Measurements from ENCODE around the gene C12orf56.

Gene C12orf56

GRCh38 chr12:64229796-64230195 is 160.8 kb downstream of the C12orf56 start:
- Histone ChIP-seq H2BK120ac (ENCODE audit: low read depth, low read length) (no peak overlapping the region), H4K8ac (ENCODE audit: low read depth, low read length) (no peak overlapping the region), H2BK12ac (ENCODE audit: low read length) (no peak overlapping the region), H2AK5ac (ENCODE audit: low read depth, low read length) (no peak overlapping the region), H2BK15ac (ENCODE audit: low read length) (no peak overlapping the region), H2BK5ac (ENCODE audit: low read length) (no peak overlapping the region), H3K18ac (ENCODE audit: low read length) (no peak overlapping the region), H3K9me3 (replicated peaks in 1 of 2; ENCODE audit: control insufficient read depth in 2 of 2, insufficient read depth in 1 of 2, low read depth in 1 of 2, low read length in 2 of 2) (no peaks in the 10 kb centered on the region), H3K36me3 (replicated peaks in 1 of 2; ENCODE audit: control insufficient read depth in 2 of 2, insufficient read depth in 2 of 2, low read length in 2 of 2) (no peaks in the 10 kb centered on the region), H3K4me2 (ENCODE audit: insufficient read depth, low read length, poor library complexity, severe bottlenecking) (no peak overlapping the region), H3K27me3 (ENCODE audit: control insufficient read depth in 3 of 3, insufficient read depth in 3 of 3, low read depth in 1 of 3, low read length in 3 of 3) (no peaks in the 10 kb centered on the region), H3K79me1 (ENCODE audit: low read depth, low read length) (no peaks in the 10 kb centered on the region), H3K9ac (ENCODE audit: low read depth, low read length, poor library complexity) (no peak overlapping the region), H3K27ac (replicated peaks; ENCODE audit: low read length) (no peak overlapping the region), H3K4me1 (ENCODE audit: control insufficient read depth in 2 of 2, insufficient read depth in 1 of 2, low read depth in 1 of 2, low read length in 2 of 2) (no peaks in the 10 kb centered on the region), H2AFZ (ENCODE audit: low read length) (no peak overlapping the region), H3K23ac (ENCODE audit: low read depth, low read length, poor library complexity) (no peak overlapping the region), H3K4ac (ENCODE audit: low read length) (no peak overlapping the region), H3K14ac (ENCODE audit: low read length) (no peak overlapping the region), H3K4me3 (ENCODE audit: low read length in 2 of 2) (no peak overlapping the region), H4K91ac (ENCODE audit: low read depth, low read length, poor library complexity) (no peak overlapping the region)
- DNase-seq (ENCODE audit: low spot score), result no peak
- no CpG with 5 or more reads among the region's 5 CpGs for WGBS, 2 donors (ENCODE audit: extremely low coverage in 2 of 2, insufficient read length in 2 of 2, insufficient replicate concordance in 1 of 2)

GRCh38 chr12:64229240-64229639 is 161.3 kb downstream of the C12orf56 start:
- Histone ChIP-seq H4K91ac (ENCODE audit: low read depth, low read length, poor library complexity) (no peak overlapping the region), H3K79me1 (ENCODE audit: low read depth, low read length) (no peaks in the 10 kb centered on the region), H2BK5ac (ENCODE audit: low read length) (no peak overlapping the region), H3K23ac (ENCODE audit: low read depth, low read length, poor library complexity) (no peak overlapping the region), H3K4me2 (ENCODE audit: insufficient read depth, low read length, poor library complexity, severe bottlenecking) (no peak overlapping the region), H3K27ac (replicated peaks; ENCODE audit: low read length) (no peak overlapping the region), H3K9me3 (replicated peaks in 1 of 2; ENCODE audit: control insufficient read depth in 2 of 2, insufficient read depth in 1 of 2, low read depth in 1 of 2, low read length in 2 of 2) (no peaks in the 10 kb centered on the region), H3K27me3 (ENCODE audit: control insufficient read depth in 3 of 3, insufficient read depth in 3 of 3, low read depth in 1 of 3, low read length in 3 of 3) (no peaks in the 10 kb centered on the region), H3K4ac (ENCODE audit: low read length) (no peak overlapping the region), H3K9ac (ENCODE audit: low read depth, low read length, poor library complexity) (no peak overlapping the region), H3K36me3 (replicated peaks in 1 of 2; ENCODE audit: control insufficient read depth in 2 of 2, insufficient read depth in 2 of 2, low read length in 2 of 2) (no peaks in the 10 kb centered on the region), H3K14ac (ENCODE audit: low read length) (no peak overlapping the region), H2AFZ (ENCODE audit: low read length) (no peak overlapping the region), H2BK120ac (ENCODE audit: low read depth, low read length) (no peak overlapping the region), H3K18ac (ENCODE audit: low read length) (no peak overlapping the region), H2BK15ac (ENCODE audit: low read length) (no peak overlapping the region), H3K4me3 (ENCODE audit: low read length in 2 of 2) (no peak overlapping the region), H2AK5ac (ENCODE audit: low read depth, low read length) (no peak overlapping the region), H2BK12ac (ENCODE audit: low read length) (no peak overlapping the region), H4K8ac (ENCODE audit: low read depth, low read length) (no peak overlapping the region), H3K4me1 (ENCODE audit: control insufficient read depth in 2 of 2, insufficient read depth in 1 of 2, low read depth in 1 of 2, low read length in 2 of 2) (no peaks in the 10 kb centered on the region)
- no peak for DNase-seq (ENCODE audit: low spot score)
- no CpG with 5 or more reads among the region's 4 CpGs for WGBS, 2 donors (ENCODE audit: extremely low coverage in 2 of 2, insufficient read length in 2 of 2, insufficient replicate concordance in 1 of 2)

- no peaks in the 10 kb centered on the region for H3K27me3 ChIP-seq (ENCODE audit: control insufficient read depth in 3 of 3, insufficient read depth in 3 of 3, low read depth in 1 of 3, low read length in 3 of 3)
- H3K18ac ChIP-seq (ENCODE audit: low read length), result no peak overlapping the region
- H3K23ac ChIP-seq (ENCODE audit: low read depth, low read length, poor library complexity), result no peak overlapping the region
- DNase-seq (ENCODE audit: low spot score), result no peak
- no peak overlapping the region for H2BK5ac ChIP-seq (ENCODE audit: low read length)
- WGBS, 2 donors (ENCODE audit: extremely low coverage in 2 of 2, insufficient read length in 2 of 2, insufficient replicate concordance in 1 of 2), result no CpG with 5 or more reads among the region's 2 CpGs
- H4K91ac ChIP-seq (ENCODE audit: low read depth, low read length, poor library complexity), result no peak overlapping the region
- H3K4ac ChIP-seq (ENCODE audit: low read length), result no peak overlapping the region
- no peak overlapping the region for H2AFZ ChIP-seq (ENCODE audit: low read length)
- H2BK15ac ChIP-seq (ENCODE audit: low read length), result no peak overlapping the region
- no peak overlapping the region for H2BK12ac ChIP-seq (ENCODE audit: low read length)
- no peaks in the 10 kb centered on the region for H3K36me3 ChIP-seq (replicated peaks in 1 of 2; ENCODE audit: control insufficient read depth in 2 of 2, insufficient read depth in 2 of 2, low read length in 2 of 2)
- H3K27ac ChIP-seq (replicated peaks; ENCODE audit: low read length), result no peak overlapping the region
- H3K79me1 ChIP-seq (ENCODE audit: low read depth, low read length), result no peaks in the 10 kb centered on the region
- no peak overlapping the region for H3K14ac ChIP-seq (ENCODE audit: low read length)
- no peak overlapping the region for H4K8ac ChIP-seq (ENCODE audit: low read depth, low read length)
- H3K4me2 ChIP-seq (ENCODE audit: insufficient read depth, low read length, poor library complexity, severe bottlenecking), result no peak overlapping the region
- no peak overlapping the region for H3K9ac ChIP-seq (ENCODE audit: low read depth, low read length, poor library complexity)
- no peak overlapping the region for H2BK120ac ChIP-seq (ENCODE audit: low read depth, low read length)
- H2AK5ac ChIP-seq (ENCODE audit: low read depth, low read length), result no peak overlapping the region
- no peaks in the 10 kb centered on the region for H3K9me3 ChIP-seq (replicated peaks in 1 of 2; ENCODE audit: control insufficient read depth in 2 of 2, insufficient read depth in 1 of 2, low read depth in 1 of 2, low read length in 2 of 2)
- H3K4me3 ChIP-seq (ENCODE audit: low read length in 2 of 2), result no peak overlapping the region
- H3K4me1 ChIP-seq (ENCODE audit: control insufficient read depth in 2 of 2, insufficient read depth in 1 of 2, low read depth in 1 of 2, low read length in 2 of 2), result peaks cover 2 to 3% of the 10 kb centered on the region in 2 donors
Observed at GRCh38 chr12:64225626-64226025, 164.9 kb downstream of the C12orf56 start.

- Histone ChIP-seq H2AK5ac (ENCODE audit: low read depth, low read length) (no peak within 1 kb of the TSS), H3K27ac (replicated peaks; ENCODE audit: low read length) (no peak within 1 kb of the TSS), H3K14ac (ENCODE audit: low read length) (no peak within 1 kb of the TSS), H3K4me3 (ENCODE audit: low read length in 2 of 2) (peak within 1 kb of the TSS; percentile 79 to 91), H3K79me1 (ENCODE audit: low read depth, low read length) (no peaks in the 10 kb centered on the region), H2BK120ac (ENCODE audit: low read depth, low read length) (no peak within 1 kb of the TSS), H3K36me3 (replicated peaks in 1 of 2; ENCODE audit: control insufficient read depth in 2 of 2, insufficient read depth in 2 of 2, low read length in 2 of 2) (no peaks in the 10 kb centered on the region), H3K4me2 (ENCODE audit: insufficient read depth, low read length, poor library complexity, severe bottlenecking) (peak within 1 kb of the TSS; percentile 81), H3K9me3 (replicated peaks in 1 of 2; ENCODE audit: control insufficient read depth in 2 of 2, insufficient read depth in 1 of 2, low read depth in 1 of 2, low read length in 2 of 2) (no peaks in the 10 kb centered on the region), H2BK5ac (ENCODE audit: low read length) (no peak within 1 kb of the TSS), H3K27me3 (ENCODE audit: control insufficient read depth in 3 of 3, insufficient read depth in 3 of 3, low read depth in 1 of 3, low read length in 3 of 3) (no peaks in the 10 kb centered on the region), H3K9ac (ENCODE audit: low read depth, low read length, poor library complexity) (peak within 1 kb of the TSS; percentile 83), H4K91ac (ENCODE audit: low read depth, low read length, poor library complexity) (no peak within 1 kb of the TSS), H2BK15ac (ENCODE audit: low read length) (no peak within 1 kb of the TSS), H4K8ac (ENCODE audit: low read depth, low read length) (no peak within 1 kb of the TSS), H3K4ac (ENCODE audit: low read length) (no peak within 1 kb of the TSS), H3K23ac (ENCODE audit: low read depth, low read length, poor library complexity) (no peak within 1 kb of the TSS), H2AFZ (ENCODE audit: low read length) (peak within 1 kb of the TSS; percentile 95), H3K4me1 (ENCODE audit: control insufficient read depth in 2 of 2, insufficient read depth in 1 of 2, low read depth in 1 of 2, low read length in 2 of 2) (peaks cover 2 to 3% of the 10 kb centered on the region in 2 donors), H3K18ac (ENCODE audit: low read length) (peak within 1 kb of the TSS; percentile 79), H2BK12ac (ENCODE audit: low read length) (no peak within 1 kb of the TSS)
- DNase-seq (ENCODE audit: low spot score), result peak; percentile 86
- WGBS, 2 donors (ENCODE audit: extremely low coverage in 2 of 2, insufficient read length in 2 of 2, insufficient replicate concordance in 1 of 2), result no CpG with 5 or more reads among the region's 56 CpGs
Observed at GRCh38 chr12:64222009-64222765, 168.4 kb downstream of the C12orf56 start, which contains the start of gene KICS2. Gene KICS2, minus strand, starts transcription at chr12:64222296. Its CDS starts 59 bp downstream, at chr12:64222237.
